ENCODE data around the gene KCTD15.

KCTD15 gene

GRCh38 chr19:33830264-33830663 lies 33.6 kb downstream of the KCTD15 start:
- no peak overlapping the region for H3K4me3 ChIP-seq (ENCODE audit: extremely low read depth, insufficient read depth, low read length, poor library complexity, severe bottlenecking)
- H3K27ac ChIP-seq (ENCODE audit: low read depth, low read length, severe bottlenecking) = no peak overlapping the region

GRCh38 chr19:33831825-33832224 lies 35.2 kb downstream of the KCTD15 start:
- Histone ChIP-seq H3K4me1 (ENCODE audit: control insufficient read depth, insufficient read depth, low read length, poor library complexity, severe bottlenecking) (no peaks in the 10 kb centered on the region), H3K9me3 (ENCODE audit: control insufficient read depth, low read length) (no peaks in the 10 kb centered on the region), H3K4me3 (ENCODE audit: extremely low read depth, insufficient read depth, low read length, poor library complexity, severe bottlenecking) (no peak overlapping the region), H3K36me3 (ENCODE audit: control insufficient read depth, insufficient read depth, low read length) (no peaks in the 10 kb centered on the region), H3K27ac (ENCODE audit: low read depth, low read length, severe bottlenecking) (no peak overlapping the region)
- WGBS, 2 experiments (ENCODE audit: insufficient coverage in 2 of 2) = no CpG with 5 or more reads among the region's 1 CpG

More at GRCh38 chr19:33830264-33830663, 33.6 kb downstream of the KCTD15 start:
- Histone ChIP-seq H3K9me3 (ENCODE audit: control insufficient read depth, low read length) (no peaks in the 10 kb centered on the region), H3K36me3 (ENCODE audit: control insufficient read depth, insufficient read depth, low read length) (no peaks in the 10 kb centered on the region), H3K4me1 (ENCODE audit: control insufficient read depth, insufficient read depth, low read length, poor library complexity, severe bottlenecking) (no peaks in the 10 kb centered on the region)
- 88 to 90% methylated on average over 2 to 3 of the region's 3 CpGs for WGBS, 2 experiments (ENCODE audit: insufficient coverage in 2 of 2)

GRCh38 chr19:33832633-33833032 lies 36.0 kb downstream of the KCTD15 start:
- no peaks in the 10 kb centered on the region for H3K4me1 ChIP-seq (ENCODE audit: control insufficient read depth, insufficient read depth, low read length, poor library complexity, severe bottlenecking)
- 73 to 79% methylated on average over 7 of the region's 7 CpGs for WGBS, 2 experiments (ENCODE audit: insufficient coverage in 2 of 2)
- no peak overlapping the region for H3K27ac ChIP-seq (ENCODE audit: low read depth, low read length, severe bottlenecking)

GRCh38 chr19:33840382-33840781 lies 43.7 kb downstream of the KCTD15 start:
- Histone ChIP-seq H3K4me1 (ENCODE audit: control insufficient read depth, insufficient read depth, low read length, poor library complexity, severe bottlenecking) (no peaks in the 10 kb centered on the region), H3K4me3 (ENCODE audit: extremely low read depth, insufficient read depth, low read length, poor library complexity, severe bottlenecking) (no peak overlapping the region), H3K9me3 (ENCODE audit: control insufficient read depth, low read length) (no peaks in the 10 kb centered on the region), H3K27ac (ENCODE audit: low read depth, low read length, severe bottlenecking) (no peak overlapping the region), H3K36me3 (ENCODE audit: control insufficient read depth, insufficient read depth, low read length) (no peaks in the 10 kb centered on the region)
- 80 to 89% methylated on average over 1 to 3 of the region's 4 CpGs for WGBS, 2 experiments (ENCODE audit: insufficient coverage in 2 of 2)

More at GRCh38 chr19:33832633-33833032, 36.0 kb downstream of the KCTD15 start:
- Histone ChIP-seq H3K36me3 (ENCODE audit: control insufficient read depth, insufficient read depth, low read length) (no peaks in the 10 kb centered on the region), H3K9me3 (ENCODE audit: control insufficient read depth, low read length) (no peaks in the 10 kb centered on the region), H3K4me3 (ENCODE audit: extremely low read depth, insufficient read depth, low read length, poor library complexity, severe bottlenecking) (no peak overlapping the region)

- Histone ChIP-seq H3K27ac (ENCODE audit: low read depth, low read length, severe bottlenecking) (no peak overlapping the region), H3K4me1 (ENCODE audit: control insufficient read depth, insufficient read depth, low read length, poor library complexity, severe bottlenecking) (no peaks in the 10 kb centered on the region), H3K36me3 (ENCODE audit: control insufficient read depth, insufficient read depth, low read length) (no peaks in the 10 kb centered on the region), H3K4me3 (ENCODE audit: extremely low read depth, insufficient read depth, low read length, poor library complexity, severe bottlenecking) (no peak overlapping the region), H3K9me3 (ENCODE audit: control insufficient read depth, low read length) (no peaks in the 10 kb centered on the region)
- 80 to 100% methylated on average over 1 to 2 of the region's 4 CpGs for WGBS, 2 experiments (ENCODE audit: insufficient coverage in 2 of 2)
Observed at GRCh38 chr19:33840783-33841182, 44.1 kb downstream of the KCTD15 start.

GRCh38 chr19:33841685-33842084 lies 45.0 kb downstream of the KCTD15 start:
- Histone ChIP-seq H3K36me3 (ENCODE audit: control insufficient read depth, insufficient read depth, low read length) (no peaks in the 10 kb centered on the region), H3K9me3 (ENCODE audit: control insufficient read depth, low read length) (no peaks in the 10 kb centered on the region), H3K4me1 (ENCODE audit: control insufficient read depth, insufficient read depth, low read length, poor library complexity, severe bottlenecking) (no peaks in the 10 kb centered on the region), H3K27ac (ENCODE audit: low read depth, low read length, severe bottlenecking) (no peak overlapping the region), H3K4me3 (ENCODE audit: extremely low read depth, insufficient read depth, low read length, poor library complexity, severe bottlenecking) (no peak overlapping the region)
- 88 to 93% methylated on average over 3 to 5 of the region's 5 CpGs for WGBS, 2 experiments (ENCODE audit: insufficient coverage in 2 of 2)

- no peaks in the 10 kb centered on the region for H3K36me3 ChIP-seq (ENCODE audit: control insufficient read depth, insufficient read depth, low read length)
- H3K9me3 ChIP-seq (ENCODE audit: control insufficient read depth, low read length) = no peaks in the 10 kb centered on the region
- no peak overlapping the region for H3K4me3 ChIP-seq (ENCODE audit: extremely low read depth, insufficient read depth, low read length, poor library complexity, severe bottlenecking)
- no peak overlapping the region for H3K27ac ChIP-seq (ENCODE audit: low read depth, low read length, severe bottlenecking)
- no peaks in the 10 kb centered on the region for H3K4me1 ChIP-seq (ENCODE audit: control insufficient read depth, insufficient read depth, low read length, poor library complexity, severe bottlenecking)
- WGBS, 2 experiments (ENCODE audit: insufficient coverage in 2 of 2) = 86 to 94% methylated on average over 1 to 3 of the region's 3 CpGs
Observed at GRCh38 chr19:33844478-33844877, 47.8 kb downstream of the KCTD15 start.

- no peak overlapping the region for H3K27ac ChIP-seq (ENCODE audit: low read depth, low read length, severe bottlenecking)
- WGBS, 2 experiments (ENCODE audit: insufficient coverage in 2 of 2) = 80% methylated on average over 1 of the region's 2 CpGs; no CpG with 5 or more reads in 1 of the 2 experiments
- no peaks in the 10 kb centered on the region for H3K36me3 ChIP-seq (ENCODE audit: control insufficient read depth, insufficient read depth, low read length)
- no peaks in the 10 kb centered on the region for H3K9me3 ChIP-seq (ENCODE audit: control insufficient read depth, low read length)
- H3K4me1 ChIP-seq (ENCODE audit: control insufficient read depth, insufficient read depth, low read length, poor library complexity, severe bottlenecking) = no peaks in the 10 kb centered on the region
- no peak overlapping the region for H3K4me3 ChIP-seq (ENCODE audit: extremely low read depth, insufficient read depth, low read length, poor library complexity, severe bottlenecking)
Observed at GRCh38 chr19:33845498-33845897, 48.8 kb downstream of the KCTD15 start.

GRCh38 chr19:33849551-33850147 lies 53.0 kb downstream of the KCTD15 start:
- H3K36me3 ChIP-seq (ENCODE audit: control insufficient read depth, insufficient read depth, low read length) = no peaks in the 10 kb centered on the region
- no peak overlapping the region for H3K4me3 ChIP-seq (ENCODE audit: extremely low read depth, insufficient read depth, low read length, poor library complexity, severe bottlenecking)
- H3K27ac ChIP-seq (ENCODE audit: low read depth, low read length, severe bottlenecking) = no peak overlapping the region
- H3K9me3 ChIP-seq (ENCODE audit: control insufficient read depth, low read length) = no peaks in the 10 kb centered on the region
- 89 to 97% methylated on average over 4 to 5 of the region's 5 CpGs for WGBS, 2 experiments (ENCODE audit: insufficient coverage in 2 of 2)
- no peaks in the 10 kb centered on the region for H3K4me1 ChIP-seq (ENCODE audit: control insufficient read depth, insufficient read depth, low read length, poor library complexity, severe bottlenecking)

GRCh38 chr19:33859016-33859415 lies 62.3 kb downstream of the KCTD15 start:
- no peaks in the 10 kb centered on the region for H3K4me1 ChIP-seq (ENCODE audit: control insufficient read depth, insufficient read depth, low read length, poor library complexity, severe bottlenecking)
- H3K4me3 ChIP-seq (ENCODE audit: extremely low read depth, insufficient read depth, low read length, poor library complexity, severe bottlenecking) = no peak overlapping the region
- H3K36me3 ChIP-seq (ENCODE audit: control insufficient read depth, insufficient read depth, low read length) = no peaks in the 10 kb centered on the region
- H3K9me3 ChIP-seq (ENCODE audit: control insufficient read depth, low read length) = no peaks in the 10 kb centered on the region
- 85 to 97% methylated on average over 17 of the region's 17 CpGs for WGBS, 2 experiments (ENCODE audit: insufficient coverage in 2 of 2)
- H3K27ac ChIP-seq (ENCODE audit: low read depth, low read length, severe bottlenecking) = no peak overlapping the region

- WGBS, 2 experiments (ENCODE audit: insufficient coverage in 2 of 2) = 94 to 100% methylated on average over 6 to 8 of the region's 10 CpGs
- Histone ChIP-seq H3K4me1 (ENCODE audit: control insufficient read depth, insufficient read depth, low read length, poor library complexity, severe bottlenecking) (no peaks in the 10 kb centered on the region), H3K36me3 (ENCODE audit: control insufficient read depth, insufficient read depth, low read length) (no peaks in the 10 kb centered on the region), H3K9me3 (ENCODE audit: control insufficient read depth, low read length) (no peaks in the 10 kb centered on the region), H3K4me3 (ENCODE audit: extremely low read depth, insufficient read depth, low read length, poor library complexity, severe bottlenecking) (no peak overlapping the region), H3K27ac (ENCODE audit: low read depth, low read length, severe bottlenecking) (no peak overlapping the region)
Observed at GRCh38 chr19:33860312-33861090, 63.8 kb downstream of the KCTD15 start.

Measured in mesodermal cell (in vitro differentiated cells).